ENCODE results near the gene ATXN1. TPM values are rescaled to one million over a fixed set of nuclear protein-coding genes. Genes with fewer than 3 reads are reported as not detected.
A peak's percentile ranks its signal among the peaks of the same experiment; 100 is the strongest.

The ATXN1 gene
- polyA plus RNA-seq, 1 of the 3 experiments (the other 2 are of a cell fraction) = 7.9 TPM

- TF ChIP-seq REST (IDR thresholded peaks at IDR 0.05; ENCODE audit: low read depth, low read length) (no peak), NFIC (IDR thresholded peaks at IDR 0.05; ENCODE audit: borderline replicate concordance) (peak; percentile 78; the same call in 1 of the 2 replicates), GABPA (IDR thresholded peaks at IDR 0.05; ENCODE audit: low read depth) (no peak), ZBTB33 (IDR thresholded peaks at IDR 0.05; ENCODE audit: borderline replicate concordance, low read depth) (no peak), SIN3A (IDR thresholded peaks at IDR 0.05; ENCODE audit: borderline replicate concordance, low read depth, low read length) (peak; percentile 31; the same call in 1 of the 2 replicates), EZH2phosphoT487 (IDR thresholded peaks at IDR 0.05; ENCODE audit: borderline replicate concordance, low read depth) (no peak)
Observed at GRCh38 chr6:16762550-16763477, 1.6 kb upstream of the ATXN1 start (continued).

- no peaks in the 10 kb centered on the region for H3K9me3 ChIP-seq
- H3K4me2 ChIP-seq = peak overlapping the region; percentile 89
- peak overlapping the region; percentile 55 to 90; a peak in 3 of 4 replicates for H3K27ac ChIP-seq (ENCODE audit: low read depth in 2 of 2, low read length in 1 of 2)
- ChIA-PET CTCF (interaction anchor here (0.7 to 4.3 kb wide), 24 partner anchors 8 to 526 kb away, joined by 3 to 49 read pairs (median 6); no protein-coding TSS in a partner anchor), POLR2A (no interaction called here)
- peaks cover 14% of the 10 kb centered on the region for H4K20me1 ChIP-seq (ENCODE audit: insufficient read depth)
- peak overlapping the region; percentile 66; the same call in 1 of the 2 replicates for H2AFZ ChIP-seq (ENCODE audit: low read depth)
- no peak for DNase-seq
- WGBS (ENCODE audit: low lambda C conversion rate) = 4% methylated on average over 17 of the region's 21 CpGs
- peak overlapping the region; percentile 58 to 72 for H3K4me3 ChIP-seq (ENCODE audit: low read depth in 2 of 2, low read length in 1 of 2)
- H3K79me2 ChIP-seq (ENCODE audit: insufficient read depth) = peaks cover 65% of the 10 kb centered on the region
- H3K36me3 ChIP-seq (replicated peaks in 1 of 2; ENCODE audit: control insufficient read depth in 1 of 2, insufficient read depth in 2 of 2, low read length in 1 of 2) = peaks cover 0 to 4% of the 10 kb centered on the region in 2 experiments
- H3F3A ChIP-seq (replicated peaks; ENCODE audit: insufficient read depth) = peaks cover 40% of the 10 kb centered on the region
- H3K9me2 ChIP-seq = no peaks in the 10 kb centered on the region
- no peaks in the 10 kb centered on the region for H3K27me3 ChIP-seq (ENCODE audit: insufficient read depth)
- peaks cover 12 to 28% of the 10 kb centered on the region in 2 experiments; a peak in 3 of 4 replicates for H3K4me1 ChIP-seq (ENCODE audit: control insufficient read depth in 1 of 2, insufficient read depth in 2 of 2, low read depth in 1 of 2, low read length in 1 of 2)
- H3K9ac ChIP-seq = peak overlapping the region; percentile 71
- TF ChIP-seq TCF12 (IDR thresholded peaks at IDR 0.05) (no peak), TEAD4 (IDR thresholded peaks at IDR 0.05; ENCODE audit: borderline replicate concordance, insufficient read depth) (no peak), RXRA (IDR thresholded peaks at IDR 0.05; ENCODE audit: borderline replicate concordance, low read depth) (no peak), CHD2 (IDR thresholded peaks at IDR 0.05; ENCODE audit: low read length, partially characterized antibody) (no peak), JUND (IDR thresholded peaks at IDR 0.05) (no peak), NFIC (IDR thresholded peaks at IDR 0.05; ENCODE audit: borderline replicate concordance) (no peak), EP300 (IDR thresholded peaks at IDR 0.05; ENCODE audit: borderline replicate concordance in 1 of 2, low read depth in 1 of 2, low read length in 1 of 2) (no peak), MXI1 (IDR thresholded peaks at IDR 0.05; ENCODE audit: low read depth, low read length) (no peak), IRF3 (IDR thresholded peaks at IDR 0.05; ENCODE audit: low read depth, low read length) (no peak), CTCF (IDR thresholded peaks at IDR 0.05) (no peak), RAD21 (IDR thresholded peaks at IDR 0.05; ENCODE audit: low read length) (no peak), SMC3 (IDR thresholded peaks at IDR 0.05; ENCODE audit: low read depth, low read length) (no peak)
Observed at GRCh38 chr6:16762268-16762549, 949 bp upstream of the ATXN1 start.

All from SK-N-SH (cell line).